ENCODE data around the gene NUP214. TPM values are rescaled to one million over a fixed set of nuclear protein-coding genes. Genes with fewer than 3 reads are reported as not detected.

The NUP214 gene
- total RNA-seq, 2 donors from 2014 or later = 43.9 to 115 TPM

DNA sequence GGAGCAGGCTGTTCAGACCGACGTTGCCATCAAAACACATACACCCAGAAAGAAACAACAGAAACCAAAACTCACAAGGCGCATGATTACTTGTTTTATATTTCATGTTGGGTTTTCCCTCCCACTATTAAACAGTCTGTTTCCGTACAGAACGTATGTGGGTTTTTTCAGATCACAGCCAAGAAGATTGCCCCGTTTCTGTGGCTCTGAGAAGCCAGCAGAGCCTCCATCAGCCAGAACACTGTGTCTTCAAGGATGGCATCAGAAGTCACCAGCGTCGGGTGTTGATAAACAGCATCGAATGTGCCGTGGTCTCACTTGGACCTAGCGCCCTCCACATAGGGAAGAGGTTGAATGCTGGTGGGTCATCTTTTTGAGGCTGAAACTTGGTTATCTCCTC, 108.2 kb downstream of the NUP214 start:
- H3K27ac ChIP-seq = no peak overlapping the region
- no peaks in the 10 kb centered on the region for H3K4me1 ChIP-seq (replicated peaks)
- WGBS = 88% methylated on average over 11 of the region's 11 CpGs
- no peak overlapping the region for H3K4me3 ChIP-seq
- no peaks in the 10 kb centered on the region for H3K27me3 ChIP-seq (replicated peaks; ENCODE audit: insufficient read depth)
- TF ChIP-seq, protein P1, sequence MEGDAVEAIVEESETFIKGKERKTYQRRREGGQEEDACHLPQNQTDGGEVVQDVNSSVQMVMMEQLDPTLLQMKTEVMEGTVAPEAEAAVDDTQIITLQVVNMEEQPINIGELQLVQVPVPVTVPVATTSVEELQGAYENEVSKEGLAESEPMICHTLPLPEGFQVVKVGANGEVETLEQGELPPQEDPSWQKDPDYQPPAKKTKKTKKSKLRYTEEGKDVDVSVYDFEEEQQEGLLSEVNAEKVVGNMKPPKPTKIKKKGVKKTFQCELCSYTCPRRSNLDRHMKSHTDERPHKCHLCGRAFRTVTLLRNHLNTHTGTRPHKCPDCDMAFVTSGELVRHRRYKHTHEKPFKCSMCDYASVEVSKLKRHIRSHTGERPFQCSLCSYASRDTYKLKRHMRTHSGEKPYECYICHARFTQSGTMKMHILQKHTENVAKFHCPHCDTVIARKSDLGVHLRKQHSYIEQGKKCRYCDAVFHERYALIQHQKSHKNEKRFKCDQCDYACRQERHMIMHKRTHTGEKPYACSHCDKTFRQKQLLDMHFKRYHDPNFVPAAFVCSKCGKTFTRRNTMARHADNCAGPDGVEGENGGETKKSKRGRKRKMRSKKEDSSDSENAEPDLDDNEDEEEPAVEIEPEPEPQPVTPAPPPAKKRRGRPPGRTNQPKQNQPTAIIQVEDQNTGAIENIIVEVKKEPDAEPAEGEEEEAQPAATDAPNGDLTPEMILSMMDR (IDR thresholded peaks at IDR 0.05) = no peak
- intact Hi-C loops (cut with DNase I) = no loop called here
- H3K9me3 ChIP-seq = no peaks in the 10 kb centered on the region
- DNase-seq (ENCODE audit: low spot score) = no peak
- no peaks in the 10 kb centered on the region for H3K36me3 ChIP-seq

DNA sequence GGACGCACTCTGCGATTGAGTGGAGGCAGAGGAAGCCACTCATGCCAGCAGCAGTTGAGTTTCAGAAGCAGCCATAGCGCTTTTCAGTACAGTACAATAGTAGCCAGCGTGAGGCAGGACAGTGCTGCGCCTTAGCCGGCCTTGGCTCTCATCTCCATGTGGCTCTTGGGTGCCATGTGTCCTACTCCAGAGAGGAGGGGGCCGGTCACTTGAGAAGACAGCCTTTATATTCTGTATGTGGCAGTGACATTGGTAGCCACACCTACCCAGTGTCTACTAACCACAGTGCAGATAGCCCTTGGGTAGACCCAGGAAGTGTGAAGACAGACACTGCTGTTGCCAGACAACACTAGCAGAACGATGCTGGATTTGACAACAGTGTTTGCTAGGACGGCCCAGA, 108.6 kb downstream of the NUP214 start:
- no peaks in the 10 kb centered on the region for H3K27me3 ChIP-seq (replicated peaks; ENCODE audit: insufficient read depth)
- H3K36me3 ChIP-seq = no peaks in the 10 kb centered on the region
- no peak overlapping the region for H3K4me3 ChIP-seq
- H3K9me3 ChIP-seq = no peaks in the 10 kb centered on the region
- intact Hi-C loops (cut with DNase I) = no loop called here
- H3K27ac ChIP-seq = no peak overlapping the region
- WGBS = 87% methylated on average over 9 of the region's 9 CpGs
- no peaks in the 10 kb centered on the region for H3K4me1 ChIP-seq (replicated peaks)
- no peak for TF ChIP-seq POLR2A (IDR thresholded peaks at IDR 0.05)
- no peak for TF ChIP-seq POLR2AphosphoS5 (IDR thresholded peaks at IDR 0.05)
- TF ChIP-seq, protein P1 (IDR thresholded peaks at IDR 0.05) = no peak
- no peak for DNase-seq (ENCODE audit: low spot score)

DNA sequence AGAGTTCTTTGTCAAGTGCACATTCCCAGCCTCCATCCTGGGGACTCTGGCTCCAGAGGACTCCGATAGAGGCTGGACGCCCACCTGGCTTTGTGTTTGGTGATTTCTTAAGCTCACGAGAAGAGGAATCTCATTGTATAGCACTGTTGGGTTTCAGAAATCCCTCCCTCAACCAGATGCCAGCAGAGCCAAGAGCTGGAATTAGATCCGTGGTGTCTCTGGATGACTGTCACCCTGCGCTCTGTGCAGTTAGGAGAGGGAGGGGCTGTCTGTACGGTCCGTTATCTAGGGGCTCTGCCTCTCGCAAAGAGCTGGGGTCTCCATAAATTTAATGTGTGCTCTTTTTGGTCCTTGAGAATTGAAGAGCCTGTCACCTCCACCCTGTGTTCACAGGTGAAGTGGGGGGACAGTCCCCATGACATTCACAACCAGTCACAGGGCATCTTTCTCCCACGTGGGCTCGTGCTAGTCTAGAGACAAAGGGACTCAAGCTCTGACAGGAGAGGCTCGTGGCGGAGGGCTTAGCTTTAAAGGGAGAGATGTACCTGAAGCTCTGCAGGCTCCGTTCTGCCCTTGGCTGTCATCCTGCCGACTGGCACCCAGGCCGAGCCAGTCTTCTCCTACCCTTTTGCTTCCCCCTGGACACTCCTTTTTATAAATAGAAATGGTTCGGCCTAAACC, 109.6 kb downstream of the NUP214 start:
- TF ChIP-seq POLR2A (IDR thresholded peaks at IDR 0.05) (no peak), POLR2AphosphoS5 (IDR thresholded peaks at IDR 0.05) (no peak)
- TF ChIP-seq, protein P1 (IDR thresholded peaks at IDR 0.05) = no peak
- no peaks in the 10 kb centered on the region for H3K4me1 ChIP-seq (replicated peaks)

DNA sequence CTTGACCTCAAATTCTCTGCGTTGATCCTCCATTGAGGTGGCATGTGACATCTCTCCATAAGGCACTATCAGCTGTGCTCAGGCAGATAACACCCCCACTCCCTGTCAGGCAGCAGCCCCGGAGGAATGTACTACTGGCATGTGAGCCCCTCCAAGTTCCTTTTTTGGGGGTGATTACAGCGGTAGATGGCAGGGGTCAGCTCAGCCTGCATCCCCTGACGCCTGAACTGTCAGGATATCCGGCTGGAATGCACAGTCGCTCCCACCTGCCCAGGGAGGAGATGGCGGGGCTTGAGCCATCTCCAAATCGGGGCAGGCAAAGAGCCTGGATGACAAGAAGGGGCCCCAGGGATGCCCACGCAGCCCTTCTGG, 110.1 kb downstream of the NUP214 start:
- H3K4me3 ChIP-seq = no peak overlapping the region
- H3K4me1 ChIP-seq (replicated peaks) = no peaks in the 10 kb centered on the region
- H3K27ac ChIP-seq = no peak overlapping the region
- H3K27me3 ChIP-seq (replicated peaks; ENCODE audit: insufficient read depth) = no peaks in the 10 kb centered on the region
- no peak for TF ChIP-seq POLR2AphosphoS5 (IDR thresholded peaks at IDR 0.05)
- no peak for TF ChIP-seq POLR2A (IDR thresholded peaks at IDR 0.05)
- TF ChIP-seq, protein P1 (IDR thresholded peaks at IDR 0.05) = no peak
- no peaks in the 10 kb centered on the region for H3K36me3 ChIP-seq
- WGBS = 89% methylated on average over 9 of the region's 9 CpGs
- H3K9me3 ChIP-seq = no peaks in the 10 kb centered on the region
- no peak for DNase-seq (ENCODE audit: low spot score)
- intact Hi-C loops (cut with DNase I) = no loop called here

More for the DNA sequence above, 109.6 kb downstream of the NUP214 start:
- intact Hi-C loops (cut with DNase I) = no loop called here
- Histone ChIP-seq H3K9me3 (no peaks in the 10 kb centered on the region), H3K36me3 (no peaks in the 10 kb centered on the region), H3K27me3 (replicated peaks; ENCODE audit: insufficient read depth) (no peaks in the 10 kb centered on the region), H3K27ac (no peak overlapping the region), H3K4me3 (no peak overlapping the region)
- 87% methylated on average over 16 of the region's 16 CpGs for WGBS
- DNase-seq (ENCODE audit: low spot score) = no peak

DNA sequence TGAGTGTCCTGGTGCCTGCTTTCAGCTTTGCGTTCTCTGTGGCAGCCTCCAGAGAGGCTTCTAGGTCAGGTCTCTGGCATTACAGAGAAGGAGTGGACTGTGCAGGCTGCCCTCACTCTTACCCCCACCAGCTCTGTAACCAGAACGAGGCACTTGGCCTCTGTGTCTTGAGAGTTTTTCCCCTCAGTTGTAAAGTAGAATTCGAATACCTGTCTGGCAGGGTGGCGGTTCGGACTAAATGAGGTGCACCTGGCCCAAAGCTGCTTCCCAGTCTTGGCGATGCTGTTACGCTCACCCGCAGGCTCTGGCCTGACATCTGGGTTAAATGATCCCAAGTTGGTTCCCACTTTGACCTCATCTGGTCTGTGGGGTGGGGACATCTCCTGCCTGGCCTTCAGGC, 110.8 kb downstream of the NUP214 start:
- WGBS = 88% methylated on average over 8 of the region's 8 CpGs
- H3K4me3 ChIP-seq = no peak overlapping the region
- H3K36me3 ChIP-seq = no peaks in the 10 kb centered on the region
- H3K4me1 ChIP-seq (replicated peaks) = no peaks in the 10 kb centered on the region
- no peaks in the 10 kb centered on the region for H3K9me3 ChIP-seq
- H3K27me3 ChIP-seq (replicated peaks; ENCODE audit: insufficient read depth) = no peaks in the 10 kb centered on the region
- intact Hi-C loops (cut with DNase I) = no loop called here
- no peak overlapping the region for H3K27ac ChIP-seq
- TF ChIP-seq POLR2AphosphoS5 (IDR thresholded peaks at IDR 0.05) = no peak
- TF ChIP-seq POLR2A (IDR thresholded peaks at IDR 0.05) = no peak
- TF ChIP-seq, protein P1 (IDR thresholded peaks at IDR 0.05) = no peak
- DNase-seq (ENCODE audit: low spot score) = no peak

All from prostate gland (tissue), 2 donors.